NCI-H748 (cell line): ENCODE data around the gene LEAP2.

Source experiments
- DNase-seq: peaks from one replicate; lab custom pipeline; 2025; ENCODE audit not compliant: unreplicated experiment; lab: John Stamatoyannopoulos, UW

The LEAP2 gene

DNA sequence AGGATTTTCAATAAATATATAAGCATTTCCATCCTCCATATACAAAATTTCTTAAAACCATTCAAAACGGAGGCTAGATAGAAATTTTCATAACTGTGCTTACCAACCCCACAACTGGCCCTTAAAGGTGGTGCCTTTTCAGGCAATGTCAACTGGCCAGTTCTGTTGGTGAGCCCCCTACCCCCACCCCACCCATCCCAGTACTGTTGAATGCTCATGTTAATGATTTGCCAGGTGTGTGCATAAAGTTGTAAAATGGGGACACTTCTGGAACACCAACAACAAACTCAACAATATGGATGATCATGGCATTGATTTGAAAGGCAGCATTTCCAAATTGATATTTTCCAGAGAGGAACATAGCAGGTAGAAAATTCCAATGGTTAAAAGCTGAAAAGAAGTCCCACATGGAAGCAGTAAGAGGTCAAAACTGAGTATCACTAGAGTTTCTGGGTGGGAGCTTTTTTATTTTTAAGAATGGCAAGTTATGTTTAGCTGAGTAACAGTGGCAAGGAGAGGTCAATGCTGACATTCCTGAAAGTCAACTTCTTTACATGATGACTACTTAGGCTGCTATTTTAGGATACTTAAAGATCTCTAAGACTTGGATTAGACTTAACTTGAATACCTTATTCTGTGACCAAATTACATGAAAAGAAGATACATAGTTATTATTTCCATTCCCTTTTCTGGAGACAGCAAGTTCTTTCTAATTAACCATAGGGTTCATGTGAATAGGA, 2.7 kb downstream of the LEAP2 start:
- DNase-seq = no peak

DNA sequence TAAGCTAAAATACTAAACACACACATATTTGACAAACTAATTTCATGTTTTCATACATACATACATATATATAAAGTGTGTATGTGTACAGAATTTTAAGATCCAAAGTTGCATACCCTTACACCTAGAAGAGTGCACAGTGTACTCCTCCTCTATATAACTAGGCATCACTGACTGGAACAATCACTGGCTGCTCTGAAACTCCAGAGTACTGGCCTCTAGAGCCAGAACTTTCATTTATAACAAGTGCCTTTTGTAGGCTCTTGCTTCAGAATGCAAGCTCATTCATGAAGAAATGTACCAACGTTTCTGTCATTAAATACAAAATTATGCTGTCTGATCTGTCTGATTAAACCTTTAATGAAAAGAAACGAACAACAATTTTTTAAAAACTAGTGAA, 4.0 kb downstream of the LEAP2 start:
- no peak for DNase-seq

DNA sequence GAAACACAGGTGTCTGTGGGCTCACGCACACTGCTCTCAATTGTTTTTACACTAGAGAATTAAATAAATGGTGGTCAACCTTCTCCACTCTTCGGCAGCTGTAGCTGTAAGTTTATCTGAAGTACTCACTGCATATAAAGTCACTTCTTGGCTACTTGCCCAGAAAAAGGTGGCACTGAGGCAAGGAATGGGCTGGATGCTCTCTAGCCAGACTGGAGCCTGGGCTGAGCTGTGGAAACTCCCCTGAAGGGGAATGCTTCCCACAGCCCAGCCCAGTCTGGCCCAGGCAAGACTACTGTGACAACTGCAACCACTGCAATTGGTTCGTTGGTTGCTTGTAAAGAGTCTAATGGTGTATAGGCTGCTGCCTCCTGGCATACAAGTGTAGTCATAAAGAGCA, 4.5 kb downstream of the LEAP2 start:
- DNase-seq = no peak

DNA sequence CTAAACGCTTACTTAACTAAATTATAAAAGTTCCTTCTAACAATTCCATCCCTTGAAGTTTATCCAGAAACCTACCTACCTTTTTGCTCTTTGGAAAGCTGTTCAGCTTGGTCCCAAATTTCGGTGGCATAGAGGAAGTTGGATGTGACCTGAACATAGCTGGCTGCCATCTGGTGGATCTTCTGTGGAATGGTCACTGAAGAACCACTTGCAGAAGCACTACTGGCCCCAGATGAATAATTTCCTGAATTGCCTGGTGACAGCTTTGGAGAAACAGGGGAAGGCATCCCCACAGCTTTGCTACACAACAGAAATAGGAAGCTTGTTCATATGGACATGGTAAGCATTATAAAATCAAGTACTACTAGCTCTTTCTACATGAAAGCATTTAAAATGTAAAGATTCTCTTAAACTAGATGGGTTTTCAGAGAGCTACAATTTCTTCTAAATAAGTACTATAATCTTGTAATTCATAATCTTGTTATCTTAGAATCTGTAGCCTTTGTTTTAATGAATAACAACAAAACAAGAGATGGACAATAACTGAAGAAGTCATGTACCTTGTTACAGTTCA, 9.9 kb downstream of the LEAP2 start:
- peak; percentile 62 for DNase-seq

DNA sequence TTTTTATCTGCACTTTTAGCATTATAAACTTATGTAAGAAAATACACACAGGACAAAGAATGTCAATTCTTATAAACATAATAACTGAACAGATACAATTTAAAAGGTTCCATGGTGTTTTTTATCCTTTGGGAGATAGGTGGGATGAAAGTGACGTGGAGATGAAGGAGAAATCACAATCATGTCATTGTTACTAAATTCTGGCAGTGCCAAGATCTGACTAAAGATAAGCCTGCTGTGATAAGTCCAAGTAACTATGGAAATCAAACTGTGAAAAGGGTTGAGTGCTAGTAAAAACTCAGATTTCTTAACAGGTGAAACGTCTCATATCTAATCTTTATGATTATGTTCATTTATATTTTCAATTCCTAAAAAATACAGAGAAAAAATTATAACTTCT, 11.1 kb downstream of the LEAP2 start:
- DNase-seq = no peak

DNA sequence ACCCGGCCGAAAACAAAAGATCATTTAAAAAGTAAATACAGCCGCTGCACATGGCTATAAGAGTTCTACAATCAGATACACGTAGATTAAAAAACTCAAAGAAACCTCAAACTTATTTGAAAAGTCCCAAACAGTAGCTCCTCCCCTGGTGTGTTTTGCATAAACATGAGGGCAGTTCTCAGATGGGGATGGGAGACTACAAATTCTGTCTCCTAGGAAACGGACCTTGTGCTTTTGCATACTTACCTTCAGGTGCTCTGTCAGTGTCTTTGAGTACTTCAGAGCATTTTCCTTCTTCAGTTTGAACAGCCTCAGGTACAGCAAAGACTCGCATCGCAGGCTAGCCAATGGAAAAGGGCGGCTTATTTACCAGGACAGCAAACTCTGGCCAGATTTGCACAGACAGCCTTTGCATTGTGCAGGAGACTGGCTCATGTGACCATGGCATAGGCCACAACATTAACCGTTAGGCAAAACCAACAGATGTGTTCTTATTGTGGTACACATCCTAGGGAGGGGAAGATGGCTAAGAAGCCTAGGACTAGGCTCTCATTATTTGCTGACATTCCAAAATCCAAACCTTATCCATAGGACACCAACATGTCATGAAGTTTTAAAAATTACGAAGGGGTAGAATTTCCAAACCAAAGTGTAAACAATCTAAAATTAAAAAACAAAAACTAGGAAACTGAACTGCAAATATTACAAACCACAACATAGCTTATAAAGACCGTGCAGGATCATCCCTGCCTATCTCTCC, 12.8 kb downstream of the LEAP2 start:
- no peak for DNase-seq

DNA sequence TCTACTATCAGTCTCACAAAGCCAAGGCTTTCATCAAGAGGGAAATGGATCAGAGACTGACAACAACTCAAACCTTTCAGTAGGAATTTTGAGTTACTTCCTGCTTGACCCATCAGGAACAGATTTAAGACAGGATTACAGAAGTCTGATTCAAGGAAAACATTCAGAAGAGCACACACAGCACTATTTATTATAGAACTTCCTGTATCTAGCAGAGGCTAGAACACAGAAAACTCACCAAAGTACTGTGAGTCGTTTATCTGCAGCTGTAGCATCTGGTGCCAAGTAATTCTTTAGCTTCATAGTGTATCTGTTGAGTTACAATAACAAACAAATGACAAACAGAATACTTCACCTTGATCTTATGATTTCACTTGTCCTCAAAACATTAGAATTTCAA, 13.8 kb downstream of the LEAP2 start:
- DNase-seq = no peak

DNA sequence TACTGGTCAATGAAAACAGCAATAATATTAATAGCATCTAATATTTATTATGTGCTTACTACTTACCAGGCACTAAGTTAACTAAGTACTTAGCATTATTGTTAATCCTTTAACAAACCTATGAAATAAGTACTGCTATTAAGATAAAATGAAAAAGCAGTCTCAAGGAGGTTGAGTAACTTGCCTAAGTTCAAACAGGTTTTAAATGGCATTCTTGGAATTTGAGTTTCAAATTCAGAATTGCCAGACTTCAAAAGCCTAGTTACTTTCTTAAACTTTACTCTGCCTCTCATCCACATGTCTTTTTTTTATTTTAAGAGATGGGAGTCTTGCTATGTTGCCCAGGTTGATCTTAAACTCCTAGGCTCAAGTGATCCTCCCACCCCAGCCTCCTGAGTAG, 16.0 kb downstream of the LEAP2 start:
- no peak for DNase-seq

DNA sequence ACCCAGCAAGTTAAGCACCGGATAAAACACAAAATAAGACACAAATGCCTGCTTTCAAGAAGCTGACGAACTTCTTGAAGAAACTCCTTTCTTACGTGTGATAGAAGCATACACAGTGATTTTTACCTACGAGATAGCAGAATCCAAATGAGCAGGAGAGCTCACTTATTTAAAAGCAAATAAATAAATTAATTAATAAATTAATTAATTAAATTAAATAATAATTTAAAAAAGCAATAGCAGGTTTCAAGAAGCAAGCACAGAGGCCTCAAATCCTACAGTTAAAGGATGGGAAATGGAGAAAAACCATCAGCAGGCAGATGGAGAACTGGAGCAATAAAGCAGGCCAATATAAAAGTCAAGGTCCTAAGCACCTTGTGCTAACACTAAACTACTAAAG, 17.3 kb downstream of the LEAP2 start:
- DNase-seq = no peak

DNA sequence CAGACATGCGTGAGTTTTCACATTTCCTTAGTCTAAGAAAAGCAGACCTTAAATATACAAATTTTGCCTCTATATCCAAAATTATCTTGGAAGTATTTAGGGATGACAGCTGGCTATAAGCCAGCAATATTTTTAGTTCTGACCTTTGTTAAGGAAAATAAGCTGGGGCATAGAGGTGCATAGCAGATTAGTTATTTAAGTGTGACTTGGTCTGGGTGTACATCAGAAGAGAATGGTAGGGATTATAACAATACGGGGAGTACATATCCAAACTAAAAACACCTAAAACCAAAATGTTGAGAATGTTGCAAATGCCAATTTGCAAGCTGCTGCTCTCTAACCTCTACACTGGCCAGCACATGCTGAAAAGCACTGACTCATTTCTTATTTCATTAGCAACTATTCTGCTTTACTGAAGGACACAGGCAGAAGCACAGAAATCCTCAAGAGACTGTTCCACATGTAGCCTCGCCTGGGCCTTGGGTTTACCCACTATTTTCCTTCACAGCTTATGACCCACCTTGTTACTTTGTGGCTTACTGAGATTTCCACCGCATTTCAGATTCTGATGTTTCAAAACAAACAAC, 22.3 kb downstream of the LEAP2 start:
- no peak for DNase-seq

DNA sequence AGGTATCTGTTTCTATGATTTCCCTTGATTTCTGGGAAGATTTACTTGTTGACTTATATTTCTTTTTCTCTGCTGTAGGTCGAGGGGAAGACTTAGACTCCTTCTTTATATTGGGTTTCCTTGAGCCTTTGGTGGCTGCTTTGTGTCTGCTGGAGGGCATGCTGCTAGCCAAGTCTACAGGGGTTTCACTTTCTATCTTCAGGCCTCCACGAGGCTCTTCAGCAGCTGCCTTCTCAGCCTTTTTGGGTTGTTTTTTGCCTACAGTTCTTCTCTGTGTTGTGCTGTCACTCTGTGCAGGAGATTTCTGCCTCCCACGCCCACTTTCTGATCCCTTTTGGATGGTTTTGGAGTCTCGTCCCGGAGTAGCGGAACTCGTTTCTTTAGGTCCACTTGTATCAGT, 23.2 kb downstream of the LEAP2 start:
- DNase-seq = no peak

DNA sequence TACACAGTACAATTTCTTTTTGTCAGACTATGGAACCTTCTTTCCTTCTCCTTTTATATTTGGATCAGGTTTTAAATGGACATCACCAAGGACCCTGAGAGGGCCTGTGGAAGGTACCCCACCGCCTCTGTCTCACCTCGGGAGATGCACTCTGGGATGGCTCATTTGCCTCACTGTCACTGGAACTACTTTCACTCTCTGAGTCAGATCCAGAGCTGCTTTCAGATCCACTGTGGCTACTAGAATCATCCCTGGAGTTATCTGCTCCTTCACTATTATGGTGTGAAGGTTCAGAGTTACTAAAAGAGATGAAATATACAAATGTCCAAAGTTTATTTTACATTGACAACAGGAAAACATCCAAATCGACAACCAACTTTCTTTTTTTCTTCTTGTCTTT, 24.6 kb downstream of the LEAP2 start:
- DNase-seq = no peak

DNA sequence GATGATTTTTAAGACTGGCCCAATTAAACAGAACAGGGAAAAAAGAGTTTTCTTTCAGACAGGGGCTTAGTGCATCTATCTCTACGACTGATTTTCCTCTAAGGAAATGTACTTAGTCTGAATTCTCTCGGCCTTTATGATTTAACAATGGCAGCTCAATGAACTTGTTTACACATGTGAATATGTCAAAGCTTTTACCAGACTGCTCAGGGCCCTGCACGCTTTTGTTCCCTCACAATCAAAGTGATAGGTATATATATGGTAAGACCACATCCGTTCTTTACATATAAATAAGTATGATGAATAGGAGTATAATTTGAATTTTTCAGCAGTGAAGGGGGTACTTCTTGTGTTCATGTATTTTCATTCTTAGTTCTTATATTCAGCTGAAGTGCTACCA, 27.6 kb downstream of the LEAP2 start:
- peak; percentile 4 for DNase-seq

DNA sequence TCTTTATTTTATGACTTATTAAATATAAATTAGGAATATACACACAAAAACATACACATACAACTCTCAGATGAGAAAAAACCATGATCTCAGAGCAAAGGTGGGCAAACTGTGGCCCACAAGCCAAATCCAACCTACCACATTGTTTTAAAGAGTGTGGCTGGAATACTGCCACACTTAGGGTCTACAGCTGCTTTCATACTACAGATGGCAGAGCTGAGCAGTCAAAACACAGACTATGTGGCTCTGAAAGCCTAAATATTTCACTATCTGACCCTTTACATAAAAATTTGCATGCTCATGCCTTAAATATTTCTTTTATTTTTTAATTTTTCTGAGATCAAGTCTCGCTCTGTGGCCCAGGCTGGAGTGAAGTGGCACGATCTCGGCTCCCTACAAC, 28.3 kb downstream of the LEAP2 start:
- no peak for DNase-seq

DNA sequence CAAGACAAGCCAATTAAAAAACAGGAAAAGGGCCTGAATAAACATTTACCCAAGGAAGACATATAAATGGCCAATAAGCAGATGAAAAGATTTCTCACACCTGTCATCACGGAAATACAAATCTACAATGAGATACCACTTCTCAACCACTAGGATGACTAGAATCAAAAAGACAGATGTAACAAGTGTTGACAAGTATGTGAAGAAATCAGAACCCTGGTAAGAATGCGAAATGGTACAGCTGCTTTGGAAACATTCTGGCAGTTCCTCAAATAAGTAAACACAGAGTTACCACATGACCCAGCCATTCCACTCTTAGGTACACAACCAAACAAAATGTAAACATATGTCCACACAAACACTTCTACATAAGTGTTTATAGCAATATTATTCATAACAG, 32.5 kb downstream of the LEAP2 start:
- DNase-seq = peak; percentile 79

DNA sequence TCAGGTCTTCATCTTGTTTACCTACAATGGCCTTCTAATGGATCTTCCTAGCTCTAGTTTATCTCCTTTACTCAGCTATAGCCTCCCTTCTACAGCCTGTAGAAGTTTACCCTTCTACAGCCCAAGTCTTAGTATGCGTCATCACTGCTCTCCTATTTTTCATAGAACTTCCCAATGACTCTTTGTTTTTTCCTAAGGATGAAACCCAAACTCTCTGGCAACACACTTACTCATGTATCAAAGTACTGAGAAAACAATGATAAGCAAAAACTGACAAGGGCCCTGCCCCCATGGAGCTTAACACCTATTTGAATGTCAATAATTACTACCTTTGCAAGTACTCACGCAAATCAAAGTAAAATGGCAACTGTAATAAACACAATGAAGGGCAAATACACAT, 33.7 kb downstream of the LEAP2 start:
- DNase-seq = peak; percentile 44

DNA sequence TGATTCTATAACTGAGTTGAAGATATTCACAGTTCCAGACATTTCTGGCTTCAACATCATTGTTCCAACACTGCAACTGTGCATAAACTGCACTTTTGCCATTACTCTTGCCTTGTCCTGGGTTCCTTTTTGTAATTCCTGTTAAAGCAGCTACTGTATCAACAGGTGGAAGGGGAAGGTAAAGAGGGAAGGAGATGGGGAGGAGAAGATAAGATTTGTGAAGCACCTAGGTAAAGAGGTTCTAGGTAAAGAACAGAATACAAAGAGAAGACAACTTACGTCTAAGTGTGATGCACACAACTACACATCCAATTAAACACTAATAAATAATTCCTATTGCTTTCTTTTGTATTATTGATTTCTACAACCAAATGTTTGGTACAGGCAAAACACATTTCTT, 36.2 kb downstream of the LEAP2 start:
- DNase-seq = no peak

DNA sequence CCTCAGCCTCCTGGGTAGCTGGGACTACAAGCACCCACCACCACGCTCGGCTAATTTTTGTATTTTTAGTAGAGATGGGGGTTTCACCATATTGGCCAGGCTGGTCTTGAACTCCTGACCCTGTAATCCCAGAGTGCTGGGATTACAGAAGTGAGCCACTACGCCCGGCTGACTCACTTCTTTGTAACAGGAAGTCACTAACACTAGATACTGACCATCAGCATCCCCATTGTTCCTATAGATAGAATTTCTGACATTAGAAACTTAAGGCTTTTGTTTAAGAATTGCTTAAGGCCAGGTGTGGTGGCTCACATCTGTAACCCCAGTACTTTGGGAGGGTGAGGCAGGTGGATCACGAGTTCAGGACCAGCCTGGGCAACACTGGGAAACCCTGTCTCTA, 42.2 kb downstream of the LEAP2 start:
- no peak for DNase-seq

DNA sequence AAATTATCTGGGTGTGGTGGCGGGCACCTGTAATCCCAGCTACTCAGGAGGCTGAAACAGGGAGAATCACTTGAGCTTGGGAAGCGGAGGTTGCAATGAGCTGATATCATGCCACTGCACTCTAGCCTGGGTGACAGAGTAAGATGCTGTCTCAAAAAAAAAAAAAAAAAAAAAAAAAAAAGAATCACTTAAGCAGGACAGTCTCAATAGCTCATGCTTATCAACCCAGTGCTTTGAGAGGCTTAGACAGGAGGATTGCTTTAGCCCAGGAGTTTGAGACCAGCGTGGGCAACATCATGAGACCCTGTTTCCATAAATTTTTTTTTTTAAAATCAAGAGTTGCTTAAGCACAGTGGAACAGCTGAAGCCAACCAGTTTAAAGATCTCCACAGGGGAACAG, 42.6 kb downstream of the LEAP2 start:
- no peak for DNase-seq
